Stimulated activated CD8-positive, alpha-beta memory T cell treated with anti-CD3 and anti-CD28 coated beads, Interleukin-12 subunit alpha, Interleukin-12 subunit beta, amount 100 ng/mL, for 24 hours (primary cell): ENCODE data around the gene PSMG4.

Source experiments
- DNase-seq: peaks from one replicate; pipeline ENCODE4 v3.0.0-alpha.2; 2020; ENCODE audit errors: extremely low read depth

Gene PSMG4

GRCh38 chr6:3251462-3252314 is 7.1 kb upstream of the PSMG4 start:
- DNase-seq: peak; percentile 45

DNA sequence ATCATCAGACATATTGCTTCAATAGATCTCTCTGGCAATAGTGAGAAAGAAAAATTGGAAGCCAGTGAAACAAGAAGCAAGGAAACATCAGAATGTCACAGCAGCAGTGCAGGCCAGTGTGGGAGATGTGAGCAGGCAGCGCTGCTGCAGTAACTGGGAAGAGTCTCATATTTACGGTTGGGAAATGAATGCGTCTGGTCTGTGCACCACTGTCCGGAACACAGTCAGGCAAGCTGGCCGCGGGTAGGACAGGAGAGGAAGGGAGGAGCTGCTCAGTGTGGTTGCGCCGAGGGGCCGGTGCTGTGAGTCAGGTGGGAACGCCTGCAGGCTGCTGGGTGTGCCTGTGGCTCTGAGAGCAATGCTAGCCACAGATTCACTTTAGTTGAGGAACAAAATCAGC is 6.4 kb upstream of the PSMG4 start:
- no peak for DNase-seq

DNA sequence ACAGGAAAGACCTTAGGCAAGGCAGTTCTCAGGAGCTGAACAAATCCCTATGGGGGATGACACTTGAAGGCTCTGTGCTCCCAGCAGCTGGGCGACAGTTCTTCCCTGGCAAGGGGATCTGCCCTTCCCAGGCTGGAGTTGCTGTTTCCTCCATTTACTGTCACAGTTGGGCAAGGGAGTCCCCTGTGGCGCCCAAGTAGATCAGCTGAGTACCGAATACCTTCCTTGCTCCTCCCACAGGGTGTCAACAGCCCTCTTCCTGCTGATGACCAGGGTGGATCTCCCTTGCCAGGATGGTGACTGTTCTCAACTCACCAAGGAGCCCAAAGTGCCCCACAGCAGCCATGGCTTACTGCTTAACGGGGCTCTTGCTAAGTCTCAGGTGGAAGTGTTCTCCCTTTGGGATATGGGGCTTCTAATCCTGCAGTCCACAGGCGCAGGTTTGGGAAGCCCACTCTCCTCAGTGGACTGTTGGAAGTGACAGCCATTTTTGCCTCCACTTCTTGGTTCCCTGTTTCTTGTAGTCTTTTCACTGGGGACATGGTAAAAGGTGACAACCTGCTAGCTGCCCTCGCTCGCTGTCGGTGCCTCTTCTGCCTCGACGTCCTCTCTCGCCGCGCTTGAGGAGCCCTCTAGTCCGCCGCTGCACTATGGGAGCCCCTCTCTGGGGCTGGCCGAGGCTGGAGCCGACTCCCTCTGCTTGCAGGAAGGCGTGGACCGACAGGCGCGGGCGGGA is 5.7 kb upstream of the PSMG4 start:
- no peak for DNase-seq

DNA sequence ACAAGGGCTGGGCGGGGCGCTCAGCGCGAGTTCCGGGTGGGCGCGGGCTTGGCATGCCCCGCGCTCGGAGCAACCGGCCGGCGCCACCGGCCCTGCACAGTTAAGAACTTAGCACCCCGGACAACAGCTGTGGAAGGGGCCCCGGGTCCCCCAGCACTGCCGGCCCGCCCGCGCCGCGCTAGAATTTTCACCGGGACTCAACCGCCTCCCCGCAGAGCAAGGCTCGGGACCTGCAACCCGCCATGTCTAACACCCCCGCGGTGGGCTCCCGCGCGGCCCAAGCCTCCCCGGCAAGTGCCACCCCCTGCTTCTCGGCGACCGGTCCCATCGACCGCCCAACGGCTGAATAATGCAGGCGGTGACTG is 5.2 kb upstream of the PSMG4 start:
- no peak for DNase-seq

GRCh38 chr6:3258201-3258600 is 546 bp upstream of the PSMG4 start:
- DNase-seq: no peak

DNA sequence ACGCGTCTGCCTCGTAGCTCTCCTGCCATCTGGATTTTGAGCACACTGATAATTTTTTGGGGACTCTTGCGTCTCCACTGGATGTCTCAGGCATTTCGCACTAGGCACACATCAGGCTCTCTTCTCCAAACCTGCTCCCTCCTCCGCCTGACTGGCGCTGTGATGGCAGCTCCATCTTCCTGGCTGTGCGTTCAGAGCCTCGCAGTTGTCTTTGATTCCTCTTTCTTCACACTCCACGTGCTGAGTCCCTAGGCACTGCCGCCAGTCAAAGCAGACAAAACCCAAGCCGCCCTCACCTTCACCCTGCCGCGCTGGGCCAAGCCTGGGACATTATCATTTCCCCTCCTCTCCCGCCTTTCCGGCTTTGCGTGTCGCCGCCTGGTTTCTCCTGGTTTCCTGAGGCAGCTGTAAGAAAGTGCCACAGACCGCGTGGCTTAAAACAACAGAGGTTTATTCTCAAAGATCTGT is 778 bp downstream of the PSMG4 start:
- DNase-seq: no peak

- no peak for DNase-seq
These were observed 1.5 kb downstream of the PSMG4 start for GRCh38 chr6:3260296-3260695.

DNA sequence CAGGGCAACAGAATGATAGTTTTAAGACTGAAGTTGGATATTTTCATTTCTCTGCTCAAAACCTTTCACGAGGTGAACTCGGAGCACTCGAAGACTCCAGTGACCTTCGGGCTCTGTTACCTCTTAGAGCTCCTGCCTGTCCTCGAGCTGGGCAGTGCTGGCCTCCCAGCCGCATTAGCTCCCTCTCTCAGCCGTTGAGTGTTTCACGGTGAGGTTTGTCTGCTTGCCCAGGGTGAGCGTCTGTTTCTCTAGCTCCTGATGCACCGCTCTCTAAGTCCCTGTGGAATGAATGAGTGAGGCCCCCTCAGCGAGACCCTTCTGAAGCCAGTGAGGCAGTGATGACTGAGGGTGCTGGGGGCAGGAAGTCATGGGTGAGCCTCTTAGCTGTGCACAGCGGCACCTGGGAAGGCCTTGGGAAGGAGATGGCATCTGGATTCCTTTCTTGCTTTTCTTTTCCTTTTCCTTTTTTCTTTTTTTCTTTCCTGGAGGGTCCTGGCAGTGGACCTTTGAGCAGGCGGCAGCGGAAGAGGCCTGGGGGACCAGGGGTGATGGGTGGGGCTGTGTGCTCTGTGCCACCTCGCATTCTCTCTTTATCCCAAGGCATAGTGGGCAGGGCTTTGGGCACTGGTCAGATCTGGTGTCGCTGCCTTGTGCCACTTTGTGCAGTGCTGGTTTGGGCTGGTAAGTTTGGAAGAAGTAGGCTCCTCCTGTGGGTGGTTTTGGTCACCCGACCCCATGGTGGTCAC is 2.2 kb downstream of the PSMG4 start:
- no peak for DNase-seq

- no peak for DNase-seq
These were observed 2.7 kb downstream of the PSMG4 start for GRCh38 chr6:3261518-3261820.

DNA sequence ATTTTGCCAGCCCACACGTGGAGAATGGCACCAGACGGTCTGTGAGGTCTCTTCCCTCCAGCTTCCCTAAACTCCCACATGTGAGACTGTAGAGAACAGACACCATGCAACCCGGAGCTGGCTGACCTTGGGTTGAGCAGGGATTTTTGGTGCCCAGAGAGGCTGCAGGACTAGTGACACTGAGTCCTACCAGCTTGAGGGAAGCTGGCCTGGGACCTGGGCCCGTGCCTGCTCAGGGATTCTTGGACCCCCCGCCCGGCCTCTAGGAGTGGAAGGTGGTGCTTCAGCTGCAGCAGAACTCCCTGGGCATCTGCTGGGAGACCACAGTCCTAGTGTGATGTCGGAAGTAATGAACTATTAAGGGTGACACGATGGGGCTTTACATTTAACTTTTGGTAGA is 3.2 kb downstream of the PSMG4 start:
- DNase-seq: no peak

DNA sequence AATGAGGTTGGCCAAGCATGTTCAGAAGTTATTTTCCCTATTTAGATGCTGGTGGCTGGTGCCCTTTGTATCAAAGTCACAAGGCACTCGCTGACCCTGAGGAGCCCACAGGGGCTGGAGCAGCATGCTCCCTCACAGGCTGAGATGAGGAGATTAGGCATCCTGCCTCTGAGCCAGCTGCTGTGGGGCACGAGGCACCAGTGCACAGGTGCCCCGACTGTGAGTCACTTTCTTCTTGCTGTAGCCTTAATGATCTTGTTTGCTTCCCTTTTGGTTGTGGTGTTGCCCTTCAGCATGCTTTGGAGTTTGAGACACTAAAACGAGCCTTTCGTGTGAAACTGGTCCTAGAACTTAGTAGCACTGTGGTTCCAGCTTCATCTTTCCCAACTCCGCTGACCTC is 4.3 kb downstream of the PSMG4 start:
- DNase-seq: no peak

GRCh38 chr6:3264356-3264755 is 5.6 kb downstream of the PSMG4 start:
- DNase-seq: no peak

DNA sequence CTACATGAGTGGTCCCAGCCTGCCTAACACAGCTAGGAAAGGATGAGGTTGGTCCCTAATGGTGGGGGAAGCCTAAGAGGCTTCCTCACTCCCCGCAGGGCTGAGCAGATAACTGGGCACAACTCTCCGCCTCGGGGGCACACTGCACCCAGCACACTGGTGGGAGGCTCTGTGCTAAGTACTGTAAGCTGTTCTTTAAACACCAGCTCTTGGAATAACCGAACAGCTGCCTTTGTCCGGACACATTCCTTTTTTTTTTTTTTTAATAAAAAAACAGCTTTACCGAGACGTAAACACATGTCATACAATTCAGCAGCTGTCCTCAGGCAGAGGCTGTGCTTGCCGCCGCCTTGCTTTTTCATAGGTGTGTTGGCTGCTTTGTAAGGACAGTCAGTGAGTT is 6.9 kb downstream of the PSMG4 start:
- DNase-seq: no peak

GRCh38 chr6:3266170-3266569 is 7.4 kb downstream of the PSMG4 start:
- no peak for DNase-seq

DNA sequence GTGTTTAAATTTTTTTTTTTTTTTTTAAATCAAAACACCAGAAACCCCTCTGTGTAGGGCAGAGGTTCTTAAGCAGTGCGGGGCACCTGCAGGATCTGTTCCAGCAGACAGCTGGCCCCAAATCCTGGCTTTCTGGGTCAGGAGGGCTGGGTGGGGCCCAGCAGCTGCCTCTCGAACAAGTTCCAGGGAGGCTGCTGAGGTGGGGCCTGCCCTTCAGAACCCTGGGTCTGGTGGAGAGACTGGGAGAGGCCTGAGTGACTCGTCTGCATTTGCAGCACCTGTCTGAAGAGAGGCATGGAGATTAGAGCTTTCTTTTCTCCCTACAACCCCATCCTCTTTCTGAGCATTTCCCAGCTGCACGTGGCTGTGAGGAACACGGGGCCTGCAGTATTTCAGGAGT is 8.4 kb downstream of the PSMG4 start:
- DNase-seq: no peak

DNA sequence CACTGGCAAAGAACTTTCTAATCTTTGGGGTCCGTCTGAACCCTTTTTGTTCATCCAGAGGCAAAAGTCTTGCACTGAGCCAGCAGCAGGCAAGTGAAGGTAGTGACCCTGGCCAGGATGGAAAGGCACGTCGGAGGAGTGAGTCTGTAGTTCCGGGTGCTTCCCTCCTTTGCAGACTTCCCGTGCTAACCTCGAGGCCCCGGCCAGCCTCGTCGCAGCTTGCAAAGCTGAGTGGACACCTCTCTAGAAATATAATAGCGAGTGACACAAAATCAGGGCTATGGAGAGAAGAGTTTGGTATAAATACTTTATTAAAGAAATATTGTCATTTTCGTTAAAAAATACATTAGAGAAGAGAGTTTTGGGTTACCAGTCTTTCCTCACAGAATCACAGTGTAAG is 9.9 kb downstream of the PSMG4 start:
- no peak for DNase-seq

DNA sequence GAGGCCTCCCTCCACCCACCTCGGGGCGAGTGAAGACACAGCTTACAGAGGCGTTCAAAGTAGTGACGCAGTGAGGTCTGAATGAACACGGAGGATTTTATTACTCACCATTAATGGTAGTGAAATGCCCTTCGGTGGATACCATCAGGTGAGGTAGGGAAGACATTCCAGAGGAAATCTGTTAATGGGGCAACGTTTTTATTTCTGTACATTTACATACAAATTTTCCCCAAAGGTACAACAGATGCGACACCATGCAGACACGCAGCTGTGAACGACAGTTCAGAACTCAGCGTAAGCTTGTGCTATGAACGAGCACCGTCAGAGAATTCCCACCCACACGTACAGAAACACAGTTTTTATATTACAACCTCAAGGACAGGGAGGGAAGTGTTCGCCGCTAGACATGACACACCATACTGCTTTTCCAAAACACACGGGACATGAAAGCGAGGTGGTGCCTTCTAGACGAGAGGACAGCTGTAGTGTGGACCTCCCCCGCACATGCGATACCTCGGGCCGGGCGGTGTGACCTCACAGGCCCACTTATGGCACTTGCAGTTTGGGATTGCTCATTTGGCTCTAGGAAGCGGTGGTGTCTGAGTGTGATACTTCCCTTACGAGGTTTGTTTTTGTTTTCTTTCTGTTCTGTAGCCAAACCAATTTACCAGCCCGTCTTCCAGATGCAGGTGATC is 10.7 kb downstream of the PSMG4 start:
- DNase-seq: no peak

DNA sequence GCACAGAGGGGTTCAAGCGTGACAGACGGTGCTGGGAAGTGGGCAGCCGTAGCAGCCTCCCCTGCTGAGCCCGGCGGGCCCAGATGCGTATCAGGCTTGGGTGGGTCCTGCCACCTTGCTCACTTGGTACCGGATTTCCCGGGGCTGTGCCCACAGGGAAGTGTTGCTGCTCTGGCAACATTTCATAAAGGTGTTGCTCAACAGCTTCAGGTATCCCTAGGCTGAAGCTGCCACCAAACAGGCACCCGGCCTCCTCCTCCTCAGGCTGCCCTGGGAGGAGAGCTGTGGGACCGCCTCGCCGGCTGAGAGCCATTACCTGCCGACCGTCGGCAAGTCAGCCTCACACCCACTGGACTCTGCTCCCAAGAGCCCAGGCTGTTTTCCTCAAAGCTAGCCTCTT is 11.5 kb downstream of the PSMG4 start:
- no peak for DNase-seq

DNA sequence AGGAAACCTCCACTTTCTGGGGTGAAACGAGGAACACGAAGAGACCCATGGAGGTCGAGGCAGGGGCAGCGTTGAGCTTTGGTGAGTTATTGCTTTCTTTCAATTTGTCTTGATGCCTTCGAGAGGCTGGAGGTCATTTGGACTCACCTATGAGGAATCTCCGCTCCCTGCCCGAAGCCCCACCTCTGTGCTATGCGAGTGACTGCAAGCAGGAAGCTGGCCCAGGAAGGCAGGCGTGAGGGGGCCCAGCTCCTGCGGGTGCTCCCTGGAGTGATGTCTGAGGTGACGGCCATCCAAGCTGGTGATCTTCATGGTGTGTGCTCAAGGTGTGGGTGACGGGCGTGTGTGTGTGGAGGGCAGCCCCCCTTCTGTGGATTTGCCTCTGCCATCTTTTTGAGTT is 13.0 kb downstream of the PSMG4 start:
- DNase-seq: no peak

GRCh38 chr6:3272911-3273547 is 14.3 kb downstream of the PSMG4 start:
- no peak for DNase-seq

DNA sequence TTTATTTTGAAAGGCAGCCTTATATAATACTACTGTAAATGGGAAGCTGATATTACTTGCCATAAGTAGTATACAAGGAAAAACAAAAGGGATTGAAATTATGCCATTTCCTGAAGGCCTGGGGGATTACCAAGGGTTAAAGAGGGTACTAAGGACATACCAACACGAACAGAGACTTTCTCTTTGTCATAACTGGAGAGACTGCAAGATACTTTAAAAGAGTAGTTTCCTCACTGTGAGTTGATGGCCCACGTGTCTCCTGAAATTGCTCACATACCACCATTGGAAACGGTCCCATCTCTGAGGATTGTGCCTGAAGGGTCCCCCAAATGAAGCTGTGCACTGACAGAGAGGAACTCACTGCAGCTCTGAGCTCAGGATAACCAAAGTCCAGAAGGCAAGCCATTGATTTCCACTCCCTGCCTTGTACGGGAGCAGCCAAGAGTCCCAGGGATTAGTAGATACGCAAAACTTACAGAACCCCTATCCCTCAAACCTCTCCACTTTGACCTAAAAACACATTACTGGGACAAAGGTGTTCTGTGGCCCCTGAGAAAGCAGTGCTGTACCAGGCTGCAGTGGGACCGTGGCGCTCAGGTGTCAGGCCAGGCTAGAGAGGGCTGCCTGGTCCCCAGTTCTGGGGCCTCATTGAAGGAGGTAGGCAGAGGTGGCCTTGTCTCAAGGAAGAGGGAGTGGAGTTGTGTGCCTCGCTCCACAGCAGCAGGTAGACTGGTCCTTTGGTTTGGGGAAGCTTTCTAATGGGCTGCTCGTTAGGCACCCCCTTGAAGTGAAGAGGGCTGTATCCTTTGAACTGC is 15.2 kb downstream of the PSMG4 start:
- no peak for DNase-seq
